T-cell (primary cell): ENCODE results near the gene TRIP6. TPM values are rescaled to one million over a fixed set of nuclear protein-coding genes. Genes with fewer than 3 reads are reported as not detected.

ENCODE experiments used
- ATAC-seq, 4 experiments: fragments of 200-7000 bp in 3 of 4; fragments of 150-1000 bp in 1 of 4; cut with Tn5 transposase; replicated peaks in 1 of 4; 1 replicate in 3 of 4; 2 replicates in 1 of 4; pipeline ENCODE4 v1.10.0; 2021; ENCODE audit warnings: moderate library complexity in 3 of 4, mild to moderate bottlenecking in 2 of 4, moderate number of reproducible peaks in 1 of 4
- CTCF ChIA-PET, 2 donors: fragments of 300-600 bp; sonication (Branson Sonifier 250); formaldehyde crosslinking; loops; one replicate each; lab custom pipeline; 2022; ENCODE audit warnings: antibody characterized with exemption in 2 of 2; lab: Charles Lee
- POLR2A ChIA-PET, 2 donors: fragments of 300-600 bp; sonication (Branson Sonifier 250); formaldehyde crosslinking; loops; one replicate each; lab custom pipeline; 2022; ENCODE audit warnings: antibody characterized with exemption in 2 of 2; lab: Charles Lee
- DNase-seq, 35 experiments: peaks; one replicate each; pipeline versions ENCODE4 v3.0.0 to v3.0.0-alpha.2; 2013 to 2023
- H3K27ac ChIP-seq: one replicate; pipeline ENCODE4 v1.5.1; 2013; ENCODE audit warnings: low read length
- H3K27me3 ChIP-seq, 2 experiments: replicated peaks in 1 of 2; 1 replicate in 1 of 2; 2 replicates in 1 of 2; pipeline versions ENCODE4 v1.6.1 to v1.7.0; 2013; ENCODE audit warnings: low read length in 1 of 2, mixed read lengths in 1 of 2; ENCODE audit not compliant: control insufficient read depth in 2 of 2, insufficient read depth in 2 of 2; ENCODE audit errors: extremely low read depth in 1 of 2
- H3K36me3 ChIP-seq, 2 donors: 1 replicate in 1 of 2; 2 replicates in 1 of 2; pipeline versions ENCODE4 v1.6.1 to v1.7.0; 2013; ENCODE audit warnings: low read length in 1 of 2; ENCODE audit not compliant: control insufficient read depth in 2 of 2, insufficient read depth in 1 of 2; ENCODE audit errors: extremely low read depth in 1 of 2
- H3K4me1 ChIP-seq, 2 experiments: 1 replicate in 1 of 2; 2 replicates in 1 of 2; pipeline versions ENCODE4 v1.6.1 to v1.7.0; 2013; ENCODE audit warnings: low read length in 2 of 2, mixed read lengths in 1 of 2; ENCODE audit not compliant: insufficient read depth in 2 of 2, control insufficient read depth in 1 of 2; ENCODE audit errors: extremely low read depth in 1 of 2
- H3K4me3 ChIP-seq, 2 donors: 1 replicate in 1 of 2; 2 replicates in 1 of 2; pipeline versions ENCODE4 v1.5.1 to v1.7.0; 2013; ENCODE audit warnings: mild to moderate bottlenecking in 2 of 2, low read length in 1 of 2, moderate library complexity in 1 of 2; ENCODE audit not compliant: control insufficient read depth in 1 of 2; ENCODE audit errors: extremely low read depth in 1 of 2
- H3K9me3 ChIP-seq: 2 replicates; pipeline ENCODE4 v1.7.0; 2013
- H3K27ac Mint-ChIP-seq, 2 donors: one replicate each; pipeline ENCODE4 v1.8.0; 2020 to 2021; ENCODE audit warnings: mild to moderate bottlenecking in 2 of 2, mixed read lengths in 2 of 2
- H3K27me3 Mint-ChIP-seq, 2 donors: one replicate each; pipeline ENCODE4 v1.8.0; 2021 to 2022; ENCODE audit warnings: mixed read lengths in 2 of 2
- H3K36me3 Mint-ChIP-seq: one replicate; pipeline ENCODE4 v1.8.0; 2021; ENCODE audit warnings: mixed read lengths
- H3K4me1 Mint-ChIP-seq, 3 donors: one replicate each; pipeline ENCODE4 v1.8.0; 2020 to 2022; ENCODE audit warnings: mixed read lengths in 3 of 3, mild to moderate bottlenecking in 1 of 3
- H3K4me3 Mint-ChIP-seq, 3 donors: one replicate each; pipeline ENCODE4 v1.8.0; 2020 to 2022; ENCODE audit warnings: mild to moderate bottlenecking in 3 of 3, mixed read lengths in 3 of 3, moderate library complexity in 3 of 3
- H3K9me3 Mint-ChIP-seq, 3 donors: one replicate each; pipeline ENCODE4 v1.8.0; 2020 to 2022; ENCODE audit warnings: mixed read lengths in 3 of 3
- WGBS: methylation state at CpG from one replicate; pipeline ENCODE4 v1.1.5; 2013; ENCODE audit warnings: missing lambda C conversion rate; ENCODE audit not compliant: insufficient coverage; 5-methylcytosine and 5-hydroxymethylcytosine counted together
- total RNA-seq, 35 experiments: library from RNA in 6 of 35; stranded (reverse) in 6 of 35; fragments of 120-200 nt in 1 of 35; gene quantifications; one replicate each; pipeline versions ENCODE4 v1.2.1 to v1.2.4 and lab custom pipeline; 2013 to 2026

TRIP6 gene
- total RNA-seq (10 to 100 TPM in 2 of 5 donors, 1 to 10 TPM in 3; 5.6 to 14.6 (median 8.8) TPM), total RNA-seq (lab: John Stamatoyannopoulos, UW) (5.1 to 42.6 (median 9.4) reads per million in 29 experiments)
- 7.1 TPM for total RNA-seq (2013)

- Mint-ChIP-seq H3K9me3 (no peaks in the 10 kb centered on the region), H3K4me3 (peak within 1 kb of the TSS; percentile 72 to 81 (median 75)), H3K27ac (peak within 1 kb of the TSS; percentile 86), H3K27me3 (no peaks in the 10 kb centered on the region), H3K36me3 (peaks cover 18% of the 10 kb centered on the region), H3K4me1 (peaks cover 14 to 17% (median 16%) of the 10 kb centered on the region in 3 donors)
- Histone ChIP-seq H3K27me3 (no peaks in the 10 kb centered on the region), H3K4me3 (peak within 1 kb of the TSS; percentile 49 to 74), H3K4me1 (peaks cover 5 to 22% of the 10 kb centered on the region in 2 experiments), H3K36me3 (peaks cover 8 to 25% of the 10 kb centered on the region in 2 donors), H3K9me3 (no peaks in the 10 kb centered on the region), H3K27ac (peak within 1 kb of the TSS; percentile 65)
- ChIA-PET POLR2A (interaction anchor here in 1 of 2 donors (0.6 kb wide), 1 partner anchor 473 kb away, joined by 3 read pairs; no protein-coding TSS in a partner anchor), CTCF (no interaction called here)
- ATAC-seq = peak; percentile 8 to 43 (median 42)
- peak in 7 of 35 experiments; percentile 9 to 46 (median 30) for DNase-seq
- 5% methylated on average over 23 of the region's 42 CpGs for WGBS
These were observed at the start of gene TRIP6 for GRCh38 chr7:100867040-100867775. Gene TRIP6, plus strand, starts transcription at chr7:100867387. Its CDS starts 111 bp downstream, at chr7:100867498.

DNA sequence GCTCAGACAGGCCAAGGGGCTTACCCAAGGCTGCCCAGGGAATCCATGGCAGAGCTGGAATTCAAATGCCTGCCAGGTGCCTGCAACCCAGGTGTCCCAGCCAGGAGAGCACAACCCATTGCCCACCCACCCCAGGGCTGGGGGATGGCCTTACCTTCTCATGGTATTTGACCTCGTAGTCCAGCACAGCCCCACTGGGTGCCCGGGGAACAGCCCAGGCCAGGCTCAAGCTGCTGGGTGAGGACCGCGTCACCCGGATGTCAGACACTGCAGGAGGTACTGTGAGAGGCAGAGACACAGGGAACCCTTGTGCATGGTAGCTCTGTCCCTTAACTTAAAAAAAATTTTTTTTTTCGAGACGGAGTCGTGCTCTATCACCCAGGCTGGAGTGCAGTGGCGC, 48.8 kb upstream of the TRIP6 start:
- no peaks in the 10 kb centered on the region for H3K4me1 ChIP-seq
- H3K9me3 ChIP-seq = no peaks in the 10 kb centered on the region
- no peak for ATAC-seq
- CTCF ChIA-PET = interaction anchor here in 1 of 2 donors (0.6 kb wide), 1 partner anchor 922 kb away, joined by 6 read pairs; no protein-coding TSS in a partner anchor
- H3K36me3 ChIP-seq = no peaks in the 10 kb centered on the region
- Mint-ChIP-seq H3K27me3 (peaks cover 0 to 2% of the 10 kb centered on the region in 2 donors), H3K36me3 (no peaks in the 10 kb centered on the region), H3K4me3 (no peak overlapping the region), H3K27ac (no peak overlapping the region), H3K4me1 (no peaks in the 10 kb centered on the region), H3K9me3 (no peaks in the 10 kb centered on the region)
- no peak overlapping the region for H3K4me3 ChIP-seq
- peaks cover 0 to 9% of the 10 kb centered on the region in 2 experiments for H3K27me3 ChIP-seq
- WGBS = 97% methylated on average over 7 of the region's 9 CpGs
- no peak for DNase-seq
- POLR2A ChIA-PET = no interaction called here
- H3K27ac ChIP-seq = no peak overlapping the region

GRCh38 chr7:100818825-100819224, 48.4 kb upstream of the TRIP6 start:
- ChIA-PET CTCF (interaction anchor here in 1 of 2 donors (0.6 kb wide), 1 partner anchor 922 kb away, joined by 6 read pairs; no protein-coding TSS in a partner anchor), POLR2A (no interaction called here)
- Mint-ChIP-seq H3K9me3 (no peaks in the 10 kb centered on the region), H3K27ac (no peak overlapping the region), H3K4me1 (no peaks in the 10 kb centered on the region), H3K27me3 (peaks cover 0 to 3% of the 10 kb centered on the region in 2 donors), H3K36me3 (no peaks in the 10 kb centered on the region), H3K4me3 (no peak overlapping the region)
- Histone ChIP-seq H3K9me3 (no peaks in the 10 kb centered on the region), H3K4me1 (no peaks in the 10 kb centered on the region), H3K27ac (no peak overlapping the region), H3K4me3 (no peak overlapping the region), H3K27me3 (peaks cover 0 to 12% of the 10 kb centered on the region in 2 experiments), H3K36me3 (no peaks in the 10 kb centered on the region)
- ATAC-seq = no peak
- 94% methylated on average over 2 of the region's 6 CpGs for WGBS
- DNase-seq = no peak

GRCh38 chr7:100819586-100819985, 47.6 kb upstream of the TRIP6 start:
- H3K4me1 Mint-ChIP-seq = no peaks in the 10 kb centered on the region
- WGBS = 95% methylated on average over 23 of the region's 23 CpGs
- Histone ChIP-seq H3K4me1 (no peaks in the 10 kb centered on the region), H3K9me3 (no peaks in the 10 kb centered on the region), H3K27me3 (peaks cover 0 to 20% of the 10 kb centered on the region in 2 experiments), H3K4me3 (no peak overlapping the region), H3K36me3 (no peaks in the 10 kb centered on the region), H3K27ac (no peak overlapping the region)
- no peaks in the 10 kb centered on the region for H3K9me3 Mint-ChIP-seq
- H3K36me3 Mint-ChIP-seq = no peaks in the 10 kb centered on the region
- no peak overlapping the region for H3K27ac Mint-ChIP-seq
- H3K4me3 Mint-ChIP-seq = no peak overlapping the region
- CTCF ChIA-PET = no interaction called here
- POLR2A ChIA-PET = no interaction called here
- H3K27me3 Mint-ChIP-seq = peaks cover 0 to 9% of the 10 kb centered on the region in 2 donors
- DNase-seq (no peak), ATAC-seq (no peak)

DNA sequence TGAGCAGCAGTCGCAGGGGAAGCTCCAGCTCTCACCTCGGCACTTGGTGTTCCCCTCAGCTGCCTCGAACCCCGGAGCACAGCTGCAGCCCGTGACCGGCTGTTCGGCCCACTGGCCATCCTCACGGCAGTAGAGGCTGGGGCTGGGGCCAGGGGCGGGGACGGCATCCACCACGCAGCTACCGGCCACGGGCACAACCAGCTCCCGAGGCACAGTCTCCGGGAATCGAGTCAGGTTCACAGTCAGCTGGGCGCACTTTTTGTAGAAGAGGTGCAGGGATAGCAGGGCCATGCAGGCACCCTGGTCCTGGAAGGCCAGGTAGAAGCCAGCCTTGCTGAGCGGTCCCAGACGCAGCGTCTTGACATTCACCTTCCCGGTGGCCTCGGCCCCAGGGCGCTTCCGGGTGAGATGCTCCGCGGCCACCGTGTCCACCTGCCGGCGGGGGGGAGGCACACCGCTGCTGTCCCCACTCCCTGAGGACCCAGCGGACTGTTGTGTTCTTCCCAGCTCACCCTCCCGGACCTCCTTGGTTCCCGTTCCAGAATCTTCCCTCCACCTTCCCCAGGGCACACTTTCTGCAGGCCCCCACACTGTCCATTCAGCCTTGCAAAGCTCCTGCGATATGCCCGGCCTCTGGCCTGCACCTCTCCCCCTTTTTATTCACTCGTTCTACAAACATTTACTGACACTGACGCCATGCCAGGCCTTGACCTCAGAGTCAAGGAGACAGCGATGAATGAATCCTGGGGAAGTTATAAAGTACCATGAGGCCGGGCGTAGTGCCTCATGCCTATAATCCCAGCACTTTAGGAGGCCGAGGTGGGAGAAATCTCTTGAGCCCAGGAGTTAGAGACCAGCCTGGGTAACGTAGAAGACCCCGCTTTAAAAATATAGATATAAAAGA, 44.7 kb upstream of the TRIP6 start:
- no peaks in the 10 kb centered on the region for H3K36me3 ChIP-seq
- no peaks in the 10 kb centered on the region for H3K9me3 ChIP-seq
- no peak overlapping the region for H3K27ac Mint-ChIP-seq
- H3K9me3 Mint-ChIP-seq = no peaks in the 10 kb centered on the region
- H3K4me1 Mint-ChIP-seq = peaks cover 10 to 14% (median 12%) of the 10 kb centered on the region in 3 donors
- CTCF ChIA-PET = no interaction called here
- no peaks in the 10 kb centered on the region for H3K36me3 Mint-ChIP-seq
- POLR2A ChIA-PET = no interaction called here
- H3K4me3 Mint-ChIP-seq = no peak overlapping the region
- no peak for DNase-seq
- peaks cover 15 to 27% of the 10 kb centered on the region in 2 donors for H3K27me3 Mint-ChIP-seq
- H3K27me3 ChIP-seq = peaks cover 0 to 45% of the 10 kb centered on the region in 2 experiments
- ATAC-seq = no peak
- no peak overlapping the region for H3K27ac ChIP-seq
- WGBS = 93% methylated on average over 36 of the region's 43 CpGs
- peaks cover 3 to 12% of the 10 kb centered on the region in 2 experiments for H3K4me1 ChIP-seq
- no peak overlapping the region for H3K4me3 ChIP-seq

DNA sequence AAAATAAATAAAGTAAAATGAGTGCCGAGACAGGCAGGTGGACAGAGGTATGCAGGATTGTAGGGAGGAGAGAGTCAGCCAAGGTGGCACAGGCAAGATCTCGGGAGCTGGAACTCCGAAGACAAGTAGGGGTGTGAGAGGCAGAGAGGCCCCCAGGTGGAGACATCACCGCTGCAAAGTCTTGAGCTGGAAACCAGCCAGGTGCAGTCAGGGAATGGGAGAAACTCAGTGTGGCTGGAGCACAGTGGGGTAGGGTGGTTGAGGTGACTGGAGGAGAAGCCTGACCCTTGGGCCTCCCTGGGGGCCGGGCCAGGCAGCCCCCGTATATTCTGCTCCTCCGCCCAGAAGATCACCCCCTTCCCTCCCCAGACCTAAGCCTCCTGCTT, 44.1 kb upstream of the TRIP6 start:
- Mint-ChIP-seq H3K9me3 (no peaks in the 10 kb centered on the region), H3K36me3 (no peaks in the 10 kb centered on the region), H3K27ac (no peak overlapping the region), H3K4me1 (peaks cover 15 to 21% (median 18%) of the 10 kb centered on the region in 3 donors), H3K27me3 (peaks cover 20 to 34% of the 10 kb centered on the region in 2 donors), H3K4me3 (no peak overlapping the region)
- ATAC-seq = no peak
- H3K27me3 ChIP-seq = peaks cover 2 to 51% of the 10 kb centered on the region in 2 experiments
- ChIA-PET CTCF (no interaction called here), POLR2A (no interaction called here)
- no peak for DNase-seq
- no peaks in the 10 kb centered on the region for H3K36me3 ChIP-seq
- no peak overlapping the region for H3K27ac ChIP-seq
- no peaks in the 10 kb centered on the region for H3K9me3 ChIP-seq
- WGBS = 100% methylated on average over 1 of the region's 7 CpGs
- peaks cover 7 to 18% of the 10 kb centered on the region in 2 experiments for H3K4me1 ChIP-seq
- no peak overlapping the region for H3K4me3 ChIP-seq
